K562 (cell line): ENCODE results near the gene SCAPER.

Source experiments
- EWSR1 ChIP-seq: fragments of 450-650 bp; IDR thresholded peaks from 2 replicates; pipeline ENCODE4 v1.6.1; 2018; ENCODE audit warnings: borderline replicate concordance, mild to moderate bottlenecking, low read depth, moderate library complexity; ENCODE audit not compliant: partially characterized antibody
- HDAC6 ChIP-seq: IDR thresholded peaks from 2 replicates; pipeline ENCODE4 v1.6.1; 2012; ENCODE audit warnings: low read depth, mild to moderate bottlenecking, control low read depth, inconsistent platforms, low read length, moderate library complexity

DNA sequence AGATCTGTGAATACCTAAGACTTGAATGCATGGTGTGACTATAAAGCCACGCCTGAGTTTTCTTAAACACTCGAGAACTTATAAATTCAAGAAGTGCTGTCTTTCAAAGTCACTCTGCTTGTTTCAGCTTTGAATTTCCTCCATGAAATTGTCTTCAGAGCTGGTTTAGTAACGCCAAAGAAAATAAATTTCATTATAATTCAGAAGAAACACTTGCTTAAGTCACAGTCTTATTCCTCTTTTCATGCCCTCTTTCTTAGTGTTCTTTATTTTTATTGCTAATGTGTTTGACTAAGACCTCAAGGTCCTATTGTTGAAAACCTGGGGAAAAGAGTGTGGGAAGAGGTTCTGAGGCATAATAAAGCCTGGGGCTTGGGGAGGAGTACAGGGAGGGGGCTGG, 23.1 kb upstream of the SCAPER start:
- TF ChIP-seq HDAC6 (no peak), EWSR1 (no peak)
